H9 (cell line): ENCODE data around the gene PGA4. TPM values are rescaled to one million over a fixed set of nuclear protein-coding genes. Genes with fewer than 3 reads are reported as not detected.

Experiments used
- DNase-seq: peaks from one replicate; pipeline ENCODE4 v3.0.0-alpha.2; 2017
- H2AFZ ChIP-seq: one replicate; pipeline ENCODE4 v1.6.1; 2013; ENCODE audit warnings: mild to moderate bottlenecking, low read length, control low read depth, moderate library complexity
- H2AK5ac ChIP-seq: 2 replicates; pipeline ENCODE4 v1.6.1; 2013; ENCODE audit warnings: low read length, control low read depth, mixed read lengths; ENCODE audit not compliant: insufficient read length
- H2BK120ac ChIP-seq: one replicate; pipeline ENCODE4 v1.6.1; 2013; ENCODE audit warnings: low read depth, mild to moderate bottlenecking, low read length, control low read depth, inconsistent platforms; ENCODE audit not compliant: poor library complexity, severe bottlenecking
- H2BK12ac ChIP-seq: 2 replicates; pipeline ENCODE4 v1.6.1; 2013; ENCODE audit warnings: low read length, control low read depth, mixed read lengths, low read depth; ENCODE audit not compliant: insufficient read length
- H2BK15ac ChIP-seq: 2 replicates; pipeline ENCODE4 v1.6.1; 2013; ENCODE audit warnings: low read depth, low read length, control low read depth
- H2BK20ac ChIP-seq: one replicate; pipeline ENCODE4 v1.6.1; 2013; ENCODE audit warnings: low read depth, mild to moderate bottlenecking, low read length, control low read depth, inconsistent platforms; ENCODE audit not compliant: poor library complexity, severe bottlenecking
- H2BK5ac ChIP-seq: 2 replicates; pipeline ENCODE4 v1.6.1; 2013; ENCODE audit warnings: low read length, control low read depth, mixed read lengths; ENCODE audit not compliant: insufficient read length
- H3K14ac ChIP-seq: 2 replicates; pipeline ENCODE4 v1.6.1; 2013; ENCODE audit warnings: low read length, control low read depth; ENCODE audit not compliant: insufficient read depth
- H3K18ac ChIP-seq: 2 replicates; pipeline ENCODE4 v1.6.1; 2013; ENCODE audit warnings: low read depth, mild to moderate bottlenecking, mixed read lengths, low read length, control low read depth; ENCODE audit not compliant: insufficient read length
- H3K23ac ChIP-seq: 2 replicates; pipeline ENCODE4 v1.6.1; 2013; ENCODE audit warnings: low read length, control low read depth, mixed read lengths, low read depth; ENCODE audit not compliant: insufficient read length
- H3K23me2 ChIP-seq: 2 replicates; pipeline ENCODE4 v1.6.1; 2013; ENCODE audit warnings: low read depth, mild to moderate bottlenecking, mixed read lengths, low read length, control low read depth; ENCODE audit not compliant: insufficient read length, poor library complexity, severe bottlenecking
- H3K27ac ChIP-seq: 2 replicates; pipeline ENCODE4 v1.5.1; 2013; ENCODE audit warnings: low read length, control low read depth, mixed read lengths, low read depth; ENCODE audit not compliant: insufficient read length
- H3K27me3 ChIP-seq: 2 replicates; pipeline ENCODE4 v1.6.1; 2013; ENCODE audit warnings: low read length, control low read depth, inconsistent platforms; ENCODE audit not compliant: insufficient read depth
- H3K4ac ChIP-seq: 2 replicates; pipeline ENCODE4 v1.6.1; 2013; ENCODE audit warnings: low read depth, mild to moderate bottlenecking, control low read depth, inconsistent platforms, low read length, moderate library complexity
- H3K4me1 ChIP-seq: 2 replicates; pipeline ENCODE4 v1.6.1; 2013; ENCODE audit warnings: low read length, control low read depth, inconsistent platforms; ENCODE audit not compliant: insufficient read depth
- H3K4me2 ChIP-seq: 2 replicates; pipeline ENCODE4 v1.6.1; 2013; ENCODE audit warnings: low read length, control low read depth, mixed read lengths; ENCODE audit not compliant: insufficient read length, insufficient read depth
- H3K56ac ChIP-seq: 2 replicates; pipeline ENCODE4 v1.6.1; 2013; ENCODE audit warnings: low read depth, mild to moderate bottlenecking, mixed read lengths, low read length, control low read depth; ENCODE audit not compliant: insufficient read length
- H3K79me1 ChIP-seq: 2 replicates; pipeline ENCODE4 v1.6.1; 2013; ENCODE audit warnings: low read depth, mild to moderate bottlenecking, moderate library complexity, low read length, control low read depth, inconsistent platforms; ENCODE audit not compliant: insufficient read depth, poor library complexity, severe bottlenecking
- H3K79me2 ChIP-seq: 2 replicates; pipeline ENCODE4 v1.6.1; 2013; ENCODE audit warnings: low read length, control low read depth, inconsistent platforms; ENCODE audit not compliant: insufficient read depth
- H3K9ac ChIP-seq: 2 replicates; pipeline ENCODE4 v1.6.1; 2013; ENCODE audit warnings: low read length, control low read depth, mixed read lengths; ENCODE audit not compliant: insufficient read length; ENCODE audit errors: extremely low read depth
- H3K9me3 ChIP-seq: one replicate; pipeline ENCODE4 v1.6.1; 2013; ENCODE audit warnings: low read depth, low read length, inconsistent platforms; ENCODE audit not compliant: control insufficient read depth
- H3T11ph ChIP-seq: one replicate; pipeline ENCODE4 v1.6.1; 2013; ENCODE audit warnings: mild to moderate bottlenecking, low read length, control low read depth, inconsistent platforms
- H4K20me1 ChIP-seq: one replicate; pipeline ENCODE4 v1.6.1; 2013; ENCODE audit not compliant: control insufficient read depth, insufficient read length, insufficient read depth
- H4K5ac ChIP-seq: 2 replicates; pipeline ENCODE4 v1.6.1; 2013; ENCODE audit warnings: low read depth, mild to moderate bottlenecking, mixed read lengths, low read length, control low read depth; ENCODE audit not compliant: insufficient read length
- H4K8ac ChIP-seq: replicated peaks from 2 replicates; pipeline ENCODE4 v1.6.1; 2013; ENCODE audit warnings: low read length, control low read depth, mixed read lengths, low read depth; ENCODE audit not compliant: insufficient read length
- H4K91ac ChIP-seq: 2 replicates; pipeline ENCODE4 v1.6.1; 2013; ENCODE audit warnings: low read depth, mild to moderate bottlenecking, moderate library complexity, mixed read lengths, low read length, control low read depth; ENCODE audit not compliant: insufficient read length
- H3K27ac Mint-ChIP-seq, 3 experiments: 2 replicates in 2 of 3; 3 replicates in 1 of 3; pipeline ENCODE4 v1.8.0; 2020 to 2021; ENCODE audit warnings: mixed read lengths in 3 of 3, mild to moderate bottlenecking in 1 of 3, moderate library complexity in 1 of 3
- H3K27me3 Mint-ChIP-seq: 2 replicates; pipeline ENCODE4 v1.8.0; 2021; ENCODE audit warnings: low read depth, mild to moderate bottlenecking, moderate library complexity, mixed read lengths
- H3K36me3 Mint-ChIP-seq, 3 experiments: 2 replicates in 2 of 3; 3 replicates in 1 of 3; pipeline ENCODE4 v1.8.0; 2020 to 2021; ENCODE audit warnings: low read depth in 3 of 3, mixed read lengths in 3 of 3; ENCODE audit not compliant: insufficient read depth in 1 of 3
- H3K4me1 Mint-ChIP-seq, 2 experiments: 2 replicates each; pipeline ENCODE4 v1.8.0; 2020; ENCODE audit warnings: mixed read lengths in 2 of 2
- H3K4me3 Mint-ChIP-seq, 2 experiments: 2 replicates in 1 of 2; 3 replicates in 1 of 2; pipeline ENCODE4 v1.8.0; 2020 to 2021; ENCODE audit warnings: mild to moderate bottlenecking in 2 of 2, mixed read lengths in 2 of 2, moderate library complexity in 1 of 2
- H3K9me3 Mint-ChIP-seq, 2 experiments: 2 replicates in 1 of 2; 3 replicates in 1 of 2; pipeline ENCODE4 v1.8.0; 2020; ENCODE audit warnings: mild to moderate bottlenecking in 2 of 2, mixed read lengths in 2 of 2, moderate library complexity in 1 of 2
- CTCF ChIP-seq: fragments of 200-600 bp; sonication (generic); conservative IDR thresholded peaks from 3 replicates; pipeline ENCODE4 v1.8.0; 2021; ENCODE audit warnings: antibody characterized with exemption, mild to moderate bottlenecking
- WGBS: extraction: QIAGEN DNeasy Blood & Tissue Kit; methylation state at CpG from one replicate; pipeline ENCODE4 v1.1.7; 2013; ENCODE audit warnings: missing lambda C conversion rate, low lambda C conversion rate, mixed read lengths; ENCODE audit not compliant: insufficient read length; ENCODE audit errors: extremely low coverage; 5-methylcytosine and 5-hydroxymethylcytosine counted together
- total RNA-seq: library from RNA; stranded (reverse); gene quantifications from 2 replicates; pipeline ENCODE4 v1.2.1, GENCODE V29; 2021

The PGA4 gene
- total RNA-seq, 1 experiment from 2014 or later = not detected

GRCh38 chr11:61275191-61275590, 53.0 kb downstream of the PGA4 start:
- no peak overlapping the region for H2BK12ac ChIP-seq
- H3K56ac ChIP-seq = no peak overlapping the region
- H2AFZ ChIP-seq = no peak overlapping the region
- H3K9ac ChIP-seq = no peak overlapping the region
- no peak overlapping the region for H4K8ac ChIP-seq
- H3K4ac ChIP-seq = no peak overlapping the region
- no peak overlapping the region for H3K14ac ChIP-seq
- H3K4me1 ChIP-seq = no peaks in the 10 kb centered on the region
- WGBS = no CpG with 5 or more reads among the region's 4 CpGs
- H2AK5ac ChIP-seq = no peak overlapping the region
- no peaks in the 10 kb centered on the region for H3K27me3 ChIP-seq
- H2BK15ac ChIP-seq = no peak overlapping the region
- Mint-ChIP-seq H3K9me3 (no peaks in the 10 kb centered on the region; a peak in 1 of 5 replicates), H3K27me3 (peaks cover 4% of the 10 kb centered on the region), H3K4me3 (no peak overlapping the region), H3K4me1 (peaks cover 13 to 24% of the 10 kb centered on the region in 2 experiments), H3K36me3 (peaks cover 0 to 58% (median 0%) of the 10 kb centered on the region in 3 experiments; a peak in 3 of 7 replicates), H3K27ac (no peak overlapping the region)
- no peak overlapping the region for H3K4me2 ChIP-seq
- no peak for DNase-seq
- no peak overlapping the region for H3T11ph ChIP-seq
- H3K9me3 ChIP-seq = no peaks in the 10 kb centered on the region
- H4K5ac ChIP-seq = no peak overlapping the region
- H4K20me1 ChIP-seq = no peaks in the 10 kb centered on the region
- no peaks in the 10 kb centered on the region for H3K23me2 ChIP-seq
- no peak overlapping the region for H3K23ac ChIP-seq
- H3K27ac ChIP-seq = no peak overlapping the region
- H3K79me1 ChIP-seq = no peaks in the 10 kb centered on the region
- no peak overlapping the region for H2BK120ac ChIP-seq
- H3K18ac ChIP-seq = no peak overlapping the region
- H3K79me2 ChIP-seq = no peaks in the 10 kb centered on the region
- H4K91ac ChIP-seq = no peak overlapping the region
- no peak for TF ChIP-seq CTCF
- no peak overlapping the region for H2BK20ac ChIP-seq
- H2BK5ac ChIP-seq = no peak overlapping the region
